Measurements from ENCODE around the gene NR1D2.

DNA sequence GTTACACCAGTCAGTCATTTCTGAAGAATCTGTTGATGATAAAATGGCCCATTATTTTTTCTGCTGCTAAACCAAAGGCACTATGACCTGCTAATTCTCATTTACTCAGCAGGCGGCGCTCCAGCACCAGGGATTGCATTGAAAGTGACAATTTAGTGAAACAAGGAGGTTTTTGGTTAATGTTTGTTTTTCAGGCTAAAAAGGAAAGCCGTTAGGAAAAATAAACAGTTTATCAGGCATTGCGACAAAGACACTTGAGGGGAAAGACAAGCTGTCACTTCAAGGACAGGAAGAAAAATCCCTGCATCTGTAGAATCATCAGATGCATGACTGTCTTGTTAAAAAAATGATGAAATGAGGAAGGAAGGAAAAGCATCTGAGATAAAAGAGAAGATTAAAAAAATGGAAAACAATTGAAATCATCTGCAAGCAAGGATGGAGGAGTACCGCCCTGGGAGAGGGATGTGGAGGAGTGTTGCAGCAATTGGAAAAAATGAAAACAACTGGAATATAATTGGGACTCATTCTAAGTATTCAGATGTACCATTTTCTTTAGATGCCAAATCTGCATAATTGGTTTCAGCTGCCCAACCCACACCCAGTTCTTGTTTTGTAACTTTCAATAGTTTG, 54.0 kb downstream of the NR1D2 start:
- no peak for TF ChIP-seq POLR2A (IDR thresholded peaks at IDR 0.05; ENCODE audit: low read depth, low read length)
- no peak for TF ChIP-seq TAF1 (IDR thresholded peaks at IDR 0.05; ENCODE audit: borderline replicate concordance, low read depth, low read length)

All from GM12892 (cell line).